Urinary bladder (tissue), 4 donors: ENCODE results near the gene TAF6. TPM values are rescaled to one million over a fixed set of nuclear protein-coding genes. Genes with fewer than 3 reads are reported as not detected.
"Not testable (repeated sequence)": the region's sequence is repeated elsewhere in the genome, so short reads cannot be mapped to it uniquely, and the experiment has no call there.

Experiments used
- DNase-seq: peaks from one replicate; pipeline ENCODE4 v3.0.0-alpha.2; 2015; ENCODE audit errors: extremely low spot score
- H3K27ac ChIP-seq: one replicate; pipeline ENCODE4 v1.5.1; 2013; ENCODE audit warnings: low read depth, mild to moderate bottlenecking, moderate library complexity
- H3K36me3 ChIP-seq: one replicate; pipeline ENCODE4 v1.6.1; 2013; ENCODE audit warnings: mild to moderate bottlenecking, moderate library complexity; ENCODE audit not compliant: insufficient read depth
- H3K4me1 ChIP-seq: one replicate; pipeline ENCODE4 v1.6.1; 2013; ENCODE audit warnings: mild to moderate bottlenecking, moderate library complexity; ENCODE audit not compliant: insufficient read depth
- H3K4me3 ChIP-seq: one replicate; pipeline ENCODE4 v1.5.1; 2013; ENCODE audit warnings: low read depth, low read length
- WGBS: extraction: QIAGEN DNeasy Blood & Tissue Kit; methylation state at CpG from one replicate; pipeline ENCODE4 v1.1.7; 2013; 5-methylcytosine and 5-hydroxymethylcytosine counted together
- polyA plus RNA-seq: library from polyadenylated mRNA; stranded (reverse); fragments of 200-250 nt; gene quantifications from one replicate; pipeline ENCODE4 v1.2.3, GENCODE V29; 2013
- total RNA-seq: library from RNA; depleted of rRNA; stranded (reverse); fragments of >200 nt; gene quantifications from one replicate; pipeline ENCODE4 v1.2.3, GENCODE V29; 2014
- donor health status: healthy with polysubstance abuse.
- donor health status: healthy.

Gene TAF6
- total and polyA plus RNA-seq, 2 donors, result 20.6 to 55.4 TPM

DNA sequence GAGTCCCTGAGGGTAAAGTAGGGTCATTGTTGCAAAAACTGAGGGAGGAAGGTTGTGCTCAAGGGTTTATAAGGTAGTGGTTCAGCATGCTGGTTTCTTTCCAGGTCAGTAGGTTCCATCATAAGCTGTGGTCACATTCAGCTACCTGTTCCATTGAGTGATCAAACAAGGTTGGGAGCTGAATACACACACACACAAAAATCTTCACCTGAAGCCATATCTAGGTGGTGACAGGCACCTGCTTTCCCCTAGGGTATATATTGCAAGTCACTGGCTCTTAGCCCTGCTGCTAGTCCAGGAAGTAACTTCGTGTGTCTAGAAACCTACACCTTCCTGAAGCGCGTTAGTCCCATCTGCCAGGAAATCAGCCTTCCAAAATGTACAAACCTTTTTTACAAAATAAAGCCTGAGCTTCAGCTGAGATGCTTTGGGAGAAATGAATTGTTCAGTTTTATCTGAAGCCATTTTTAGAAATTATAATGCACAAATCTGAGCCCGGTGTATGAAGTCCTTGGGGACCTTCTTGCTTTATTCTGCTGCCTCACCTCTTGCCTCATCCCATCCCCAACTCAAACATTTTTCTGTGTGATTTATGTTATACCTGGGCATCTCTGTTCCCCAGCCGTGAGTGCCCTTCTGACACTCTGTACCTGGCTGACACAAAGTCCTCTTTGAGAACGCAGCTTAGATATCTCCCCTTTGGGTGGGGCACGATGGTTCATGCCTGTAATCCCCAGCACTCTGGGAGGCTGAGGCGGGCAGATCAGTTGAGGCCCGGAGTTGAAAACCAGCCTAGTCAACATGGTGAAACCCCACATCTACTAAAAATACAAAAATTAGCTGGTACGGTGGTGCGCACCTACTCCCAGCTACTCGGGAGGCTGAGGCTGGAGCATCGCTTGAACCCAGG is 18.9 kb upstream of the TAF6 start:
- no peak for DNase-seq
- Histone ChIP-seq H3K4me1 (no peaks in the 10 kb centered on the region), H3K4me3 (no peak overlapping the region), H3K36me3 (no peaks in the 10 kb centered on the region), H3K27ac (no peak overlapping the region)
- 83% methylated on average over 13 of the region's 13 CpGs for WGBS

DNA sequence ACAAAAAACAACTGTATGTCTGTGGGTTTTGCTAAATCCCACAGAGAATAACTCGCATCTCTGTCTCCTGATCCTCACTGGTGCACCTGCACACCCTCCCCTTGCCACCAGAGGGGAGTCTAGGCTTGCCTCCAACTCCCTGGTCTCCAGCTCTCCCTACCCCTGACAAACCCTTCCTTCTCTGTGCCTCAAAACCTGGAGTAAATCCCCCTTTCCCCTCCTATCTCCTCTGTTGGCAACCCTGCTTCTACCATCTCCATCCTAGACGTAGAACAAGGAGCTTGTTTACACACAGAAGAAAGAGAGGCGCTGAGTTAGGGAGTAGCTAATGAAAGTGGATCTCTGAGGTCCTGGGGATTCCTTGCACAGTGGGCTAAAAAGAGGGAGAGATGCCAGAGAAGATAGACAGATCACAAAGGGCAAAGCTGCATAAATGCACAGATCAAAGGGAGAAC is 13.6 kb upstream of the TAF6 start:
- no peak for DNase-seq
- Histone ChIP-seq H3K4me1 (no peaks in the 10 kb centered on the region), H3K27ac (no peak overlapping the region), H3K4me3 (no peak overlapping the region), H3K36me3 (no peaks in the 10 kb centered on the region)
- 10% methylated on average over 3 of the region's 3 CpGs for WGBS

GRCh38 chr7:100132126-100132525 is 13.0 kb upstream of the TAF6 start:
- Histone ChIP-seq H3K4me1 (no peaks in the 10 kb centered on the region), H3K27ac (no peak overlapping the region), H3K4me3 (no peak overlapping the region), H3K36me3 (no peaks in the 10 kb centered on the region)
- no peak for DNase-seq
- WGBS, result 61% methylated on average over 7 of the region's 7 CpGs

- no peaks in the 10 kb centered on the region for H3K36me3 ChIP-seq
- no peak overlapping the region for H3K27ac ChIP-seq
- WGBS, result 12% methylated on average over 24 of the region's 24 CpGs
- no peaks in the 10 kb centered on the region for H3K4me1 ChIP-seq
- no peak for DNase-seq
- H3K4me3 ChIP-seq, result no peak overlapping the region
Measured at GRCh38 chr7:100130608-100131453, 11.7 kb upstream of the TAF6 start.

- not testable (repeated sequence) for H3K4me1 ChIP-seq, H3K4me3 ChIP-seq, DNase-seq, H3K27ac ChIP-seq, H3K36me3 ChIP-seq
- 90% methylated on average over 1 of the region's 1 CpG for WGBS
Measured at GRCh38 chr7:100130220-100130607, 11.1 kb upstream of the TAF6 start.

DNA sequence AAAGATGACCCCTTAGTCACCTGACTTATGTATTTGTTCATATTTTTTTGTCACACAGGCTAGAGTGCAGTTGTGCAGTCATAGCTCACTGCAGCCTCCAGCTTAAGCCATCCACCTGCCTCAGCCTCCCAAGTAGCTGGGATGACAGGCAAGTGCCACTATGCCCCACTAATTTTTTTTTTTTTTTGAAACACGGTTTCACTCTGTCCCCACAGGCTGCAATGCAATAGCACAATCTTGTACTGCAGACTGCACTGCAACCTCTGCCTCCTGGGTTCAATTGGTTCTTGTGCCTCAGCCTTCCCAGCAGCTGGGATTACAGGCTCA is 9.4 kb upstream of the TAF6 start:
- Histone ChIP-seq H3K4me3 (no peak overlapping the region), H3K4me1 (no peaks in the 10 kb centered on the region), H3K27ac (no peak overlapping the region), H3K36me3 (no peaks in the 10 kb centered on the region)
- DNase-seq, result no peak
- WGBS, result 61% methylated on average over 1 of the region's 1 CpG

GRCh38 chr7:100127866-100128636 is 8.9 kb upstream of the TAF6 start:
- Histone ChIP-seq H3K4me1 (no peaks in the 10 kb centered on the region), H3K36me3 (no peaks in the 10 kb centered on the region), H3K4me3 (peak overlapping the region; percentile 75), H3K27ac (peak overlapping the region; percentile 89)
- WGBS, result 3% methylated on average over 37 of the region's 37 CpGs
- DNase-seq, result no peak

DNA sequence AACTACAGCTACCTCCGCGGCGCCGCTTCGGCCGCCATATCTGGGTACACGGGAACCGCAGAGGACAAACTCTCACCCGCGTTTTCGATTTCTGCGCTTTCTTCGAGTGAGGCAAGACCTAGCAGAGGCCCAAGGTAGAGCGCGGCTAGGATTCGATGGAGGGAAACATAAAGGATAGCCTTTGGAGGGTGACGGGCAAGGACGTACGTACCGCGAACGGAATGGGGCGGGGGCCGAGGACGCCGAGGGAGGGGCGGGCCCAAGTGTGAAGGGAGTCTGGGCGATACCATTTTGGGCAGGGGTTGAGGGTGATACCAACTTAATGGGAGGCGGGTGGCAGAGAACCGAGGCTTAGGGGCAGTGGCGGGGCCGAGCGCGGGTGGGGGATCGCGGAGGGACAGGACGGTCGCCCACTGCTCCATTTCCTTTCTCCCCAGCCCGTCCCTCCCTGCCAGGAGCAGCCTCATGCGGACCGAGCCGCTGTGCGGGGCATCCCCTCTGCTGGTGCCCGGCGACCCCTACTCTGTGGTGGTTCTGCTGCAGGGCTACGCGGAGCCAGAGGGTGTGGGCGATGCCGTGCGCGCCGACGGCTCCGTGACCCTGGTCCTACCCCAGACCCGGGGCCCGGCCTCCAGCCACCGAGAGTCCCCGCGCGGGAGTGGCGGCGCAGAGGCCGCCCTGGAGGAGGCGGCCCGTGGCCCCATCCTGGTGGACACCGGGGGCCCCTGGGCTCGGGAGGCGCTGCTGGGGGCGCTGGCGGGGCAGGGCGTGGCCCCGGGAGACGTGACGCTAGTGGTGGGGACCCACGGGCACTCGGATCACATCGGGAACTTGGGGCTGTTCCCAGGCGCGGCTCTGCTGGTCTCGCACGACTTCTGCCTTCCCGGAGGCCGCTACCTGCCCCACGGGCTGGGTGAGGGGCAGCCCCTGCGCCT is 8.0 kb upstream of the TAF6 start, which contains the start of gene MBLAC1:
Gene MBLAC1, plus strand, starts transcription at position 37 of the 935 bp plus-strand sequence. Its CDS starts 429 bp downstream, at position 466.
- no peaks in the 10 kb centered on the region for H3K4me1 ChIP-seq
- peak; percentile 90 for DNase-seq
- peak within 1 kb of the TSS; percentile 75 for H3K4me3 ChIP-seq
- peak within 1 kb of the TSS; percentile 94 for H3K27ac ChIP-seq
- WGBS, result under 1% methylated on average over 85 of the region's 85 CpGs
- no peaks in the 10 kb centered on the region for H3K36me3 ChIP-seq

GRCh38 chr7:100126239-100126930 is 7.2 kb upstream of the TAF6 start:
- Histone ChIP-seq H3K4me3 (peak overlapping the region; percentile 75), H3K36me3 (no peaks in the 10 kb centered on the region), H3K4me1 (no peaks in the 10 kb centered on the region), H3K27ac (peak overlapping the region; percentile 94)
- 12% methylated on average over 29 of the region's 29 CpGs for WGBS
- no peak for DNase-seq

GRCh38 chr7:100124301-100125230 is 5.4 kb upstream of the TAF6 start:
- DNase-seq, result no peak
- H3K27ac ChIP-seq, result no peak overlapping the region
- H3K4me3 ChIP-seq, result no peak overlapping the region
- H3K4me1 ChIP-seq, result no peaks in the 10 kb centered on the region
- 84% methylated on average over 4 of the region's 4 CpGs for WGBS
- no peaks in the 10 kb centered on the region for H3K36me3 ChIP-seq

DNA sequence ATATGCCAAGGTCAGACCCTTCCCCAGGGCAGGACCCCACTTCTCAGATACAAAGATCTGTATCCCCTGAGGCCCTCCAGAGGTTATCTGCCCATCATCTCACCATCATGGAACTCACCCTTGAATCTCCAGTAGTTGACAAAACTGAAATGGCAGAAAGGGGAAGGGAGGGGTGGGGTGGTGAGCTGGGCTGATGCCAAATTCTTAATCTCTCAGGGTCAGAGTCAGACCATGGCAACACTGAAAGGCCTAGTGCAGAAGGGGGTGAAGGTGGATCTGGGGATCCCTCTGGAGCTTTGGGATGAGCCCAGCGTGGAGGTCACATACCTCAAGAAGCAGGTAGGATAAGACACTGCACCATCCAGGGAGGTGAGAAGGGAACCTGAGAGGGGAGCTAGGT is 3.4 kb upstream of the TAF6 start:
- Histone ChIP-seq H3K36me3 (no peaks in the 10 kb centered on the region), H3K27ac (no peak overlapping the region), H3K4me3 (no peak overlapping the region), H3K4me1 (no peaks in the 10 kb centered on the region)
- DNase-seq, result no peak
- WGBS, result 78% methylated on average over 1 of the region's 1 CpG
